Effector CD8-positive, alpha-beta T cell (primary cell): ENCODE results near the gene DUOX1.
"Not testable (repeated sequence)": the region's sequence is repeated elsewhere in the genome, so short reads cannot be mapped to it uniquely, and the experiment has no call there.

Source experiments
- DNase-seq: peaks from one replicate; lab custom pipeline; 2025; lab: John Stamatoyannopoulos, UW
- total RNA-seq, 4 experiments: gene quantifications; one replicate each; lab custom pipeline; 2026; lab: John Stamatoyannopoulos, UW

Gene DUOX1
- 0 to 0.35 (median 0.24) reads per million in 4 experiments for total RNA-seq

DNA sequence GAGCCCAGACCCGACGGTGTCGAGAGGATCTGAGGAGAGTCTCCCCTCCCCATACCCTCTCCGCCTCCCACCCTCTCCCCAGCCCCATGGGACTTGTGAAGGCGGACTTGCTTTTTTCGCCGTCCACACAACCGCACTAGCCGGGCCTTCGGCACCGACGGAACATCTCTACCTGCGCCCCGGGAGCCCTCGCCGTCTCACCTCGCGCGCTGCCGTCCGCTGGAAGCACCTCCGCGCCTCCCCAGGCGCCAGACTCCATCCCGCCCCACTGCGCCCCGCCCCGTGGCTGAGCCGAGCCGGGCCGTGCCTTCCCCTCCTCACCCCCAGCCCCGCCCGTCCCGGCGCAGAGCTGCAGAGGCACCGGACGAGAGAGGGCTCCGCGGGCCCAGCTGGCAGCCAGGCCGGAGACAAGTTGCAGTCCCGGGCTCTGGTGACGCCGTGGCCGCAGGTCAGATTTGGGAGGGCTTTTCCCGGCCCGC, at the start of gene DUOX1, which contains the start of gene DUOXA1:
DUOX1 (plus strand) TSS at position 344 of the 479 bp plus-strand sequence. CDS start 1,973 bp downstream, outside the sequence.
DUOXA1 (minus strand) TSS at position 229 of the 479 bp plus-strand sequence. CDS start 6,865 bp downstream, outside the sequence.
- no peak for DNase-seq

DNA sequence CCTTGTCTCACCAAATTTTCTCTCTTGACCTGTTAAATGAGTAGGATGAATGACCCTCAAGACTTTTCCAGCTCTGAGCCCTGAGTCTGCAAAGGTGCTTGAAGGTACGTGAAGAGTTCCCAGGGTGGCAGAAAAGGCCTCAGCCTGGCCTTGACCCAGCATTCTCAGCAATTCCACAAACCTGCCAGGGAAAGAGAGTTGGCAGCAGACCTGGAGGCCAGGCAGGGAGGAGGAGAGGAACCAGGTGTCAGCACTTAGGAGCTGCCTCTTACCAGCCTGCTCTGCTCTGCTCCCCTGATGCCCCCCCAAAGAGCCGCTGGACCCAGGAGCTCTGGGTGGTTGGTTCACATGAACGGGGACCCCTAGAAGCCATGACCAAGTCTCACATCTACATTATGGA, 49.2 kb upstream of the DUOX1 start:
- not testable (repeated sequence) for DNase-seq

DNA sequence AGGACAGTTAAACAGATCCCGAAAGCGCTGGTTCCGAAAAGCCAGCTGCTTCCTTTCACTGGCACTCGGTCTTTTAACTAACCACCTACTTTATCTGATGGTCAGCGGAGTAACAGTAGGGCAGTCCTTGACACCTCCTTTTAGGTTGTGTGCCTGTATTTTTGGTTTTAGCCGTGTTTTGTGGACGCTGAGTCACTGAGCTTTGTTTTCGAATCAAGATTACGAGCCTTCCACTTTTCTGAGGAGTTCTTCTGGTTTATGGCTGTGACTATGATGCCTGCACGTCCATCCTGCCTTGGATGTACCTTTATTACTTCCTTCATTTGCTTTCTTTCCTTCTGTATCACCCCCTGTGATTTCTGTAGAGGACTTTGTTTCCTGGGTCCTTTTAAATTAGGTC, 47.4 kb upstream of the DUOX1 start:
- DNase-seq, result not testable (repeated sequence)

DNA sequence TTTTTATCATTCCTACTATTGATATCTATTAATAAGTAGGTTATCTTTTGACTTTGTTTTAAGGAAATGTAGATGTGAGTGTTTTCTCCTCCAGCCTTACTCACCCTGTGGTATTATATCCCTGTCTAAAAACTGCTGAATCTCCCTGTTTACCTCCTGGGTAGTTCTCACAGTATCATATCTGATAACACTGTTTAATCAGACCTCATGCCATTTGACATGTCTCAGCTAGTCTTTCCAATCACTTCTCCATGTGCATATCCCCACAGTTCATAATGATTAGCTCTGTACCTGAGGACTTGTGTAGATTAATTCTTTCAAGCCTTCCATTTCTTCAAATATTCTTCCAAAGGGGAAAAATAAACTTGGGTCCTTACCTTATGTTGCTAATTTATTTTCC, 46.6 kb upstream of the DUOX1 start:
- DNase-seq, result no peak

DNA sequence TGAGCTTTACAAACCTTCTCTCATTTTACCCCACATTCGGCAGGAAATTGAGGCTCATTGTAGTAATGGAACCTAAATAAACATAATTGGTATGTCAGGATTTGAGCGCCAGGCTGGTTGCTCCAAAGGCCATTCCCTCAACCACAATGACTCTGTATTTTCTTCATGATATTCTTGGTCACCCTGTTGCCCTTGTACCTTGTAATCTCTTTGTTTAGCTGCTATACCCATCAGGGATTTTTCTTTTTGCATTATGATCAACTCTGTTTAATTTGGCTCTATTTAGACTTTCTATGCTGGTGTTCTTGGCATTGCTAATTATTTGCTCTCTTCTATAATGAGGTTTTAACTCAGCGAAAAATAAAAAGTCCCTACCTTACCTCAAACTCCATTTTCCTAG, 45.6 kb upstream of the DUOX1 start:
- DNase-seq, result no peak

DNA sequence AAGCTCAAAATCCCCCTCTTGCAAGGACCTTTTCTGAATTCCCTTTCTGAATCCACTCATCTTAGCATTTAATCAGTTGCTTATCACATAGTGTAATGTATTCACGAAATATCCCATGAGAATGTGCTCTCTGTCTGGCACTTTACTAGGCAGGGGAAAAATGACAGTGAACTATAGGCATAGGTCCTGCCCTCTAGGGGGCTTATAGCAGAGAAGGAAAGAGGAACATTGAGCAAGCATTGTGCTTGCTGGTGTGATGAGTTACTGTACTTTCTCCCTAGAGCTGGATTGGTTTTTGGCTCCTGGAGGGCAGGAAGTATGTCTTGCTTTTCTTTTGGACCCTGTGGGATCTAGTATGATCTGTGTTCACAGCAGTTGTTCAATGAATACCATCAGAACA, 42.3 kb upstream of the DUOX1 start:
- DNase-seq, result no peak

DNA sequence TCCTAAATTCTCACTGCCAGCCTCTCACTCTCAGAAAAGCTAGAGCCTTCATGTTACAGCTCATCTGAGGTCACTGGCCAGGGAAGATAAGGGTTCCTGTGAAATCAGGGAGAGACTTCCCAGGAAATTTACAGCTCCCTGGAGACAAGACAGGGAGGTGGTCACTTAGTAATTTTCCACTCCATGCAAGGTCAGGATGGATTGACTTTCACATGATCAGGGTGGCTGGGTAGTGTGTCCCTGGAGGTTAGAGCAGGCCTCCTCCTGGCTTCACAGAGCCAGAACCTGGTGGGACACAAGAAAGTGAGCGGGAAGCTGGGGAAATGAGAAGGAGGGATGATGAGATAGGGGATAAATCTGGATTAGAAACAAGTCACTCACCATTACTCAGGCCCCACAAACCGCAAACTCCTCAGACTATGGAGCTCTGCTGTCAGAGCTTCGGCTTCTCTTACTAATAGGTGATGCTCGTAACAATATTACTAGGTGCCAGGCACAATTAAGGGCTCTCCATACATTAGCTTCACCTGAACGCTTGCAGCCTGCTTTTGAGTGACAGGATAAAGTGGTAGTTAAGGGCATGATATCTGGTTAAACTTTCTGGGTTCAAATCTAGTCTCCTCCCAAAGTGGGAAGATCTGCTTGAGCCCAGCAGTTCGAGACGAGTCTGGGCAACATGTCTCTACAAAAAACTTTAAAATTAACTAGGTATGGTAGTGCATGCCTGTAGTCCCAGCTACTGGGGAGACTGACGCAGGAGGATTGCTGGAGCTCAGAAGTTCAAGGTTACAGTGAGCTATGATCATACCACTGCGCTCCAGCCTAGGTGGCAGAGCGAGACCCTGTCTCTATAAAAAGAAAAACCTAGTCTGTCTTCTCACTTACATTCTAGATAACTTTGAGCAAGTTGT, 40.7 kb upstream of the DUOX1 start:
- DNase-seq, result no peak

DNA sequence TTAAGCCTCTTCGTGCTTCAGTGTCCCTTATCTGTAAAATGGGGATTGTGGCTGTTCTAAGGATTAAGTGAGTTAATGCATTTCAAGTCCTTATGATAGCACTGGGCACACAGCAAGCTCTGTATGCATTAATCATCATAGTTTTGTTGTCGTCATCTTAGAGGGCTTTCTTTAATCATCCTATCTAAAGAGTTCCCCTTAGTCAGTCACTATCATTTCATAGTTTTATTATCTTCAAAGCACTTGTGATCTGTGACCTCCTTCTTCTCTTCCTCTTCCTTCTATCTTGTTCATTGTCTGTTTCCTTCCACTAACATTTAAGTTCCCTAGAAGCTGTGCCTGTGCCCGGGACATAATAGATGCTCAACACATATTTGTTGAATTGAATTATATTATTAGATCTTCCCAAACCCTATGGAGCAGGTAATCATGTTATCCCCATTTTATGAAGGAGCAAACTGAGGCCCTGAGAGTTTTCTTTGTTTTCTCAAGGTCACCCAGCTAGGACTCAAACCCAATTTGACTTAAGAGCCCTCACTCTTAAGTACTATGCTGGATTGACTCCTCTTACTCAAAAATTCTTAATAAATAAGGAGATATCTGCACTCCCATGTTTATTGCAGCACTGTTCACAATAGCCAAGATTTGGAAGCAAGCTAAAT, 40.0 kb upstream of the DUOX1 start:
- DNase-seq, result no peak

DNA sequence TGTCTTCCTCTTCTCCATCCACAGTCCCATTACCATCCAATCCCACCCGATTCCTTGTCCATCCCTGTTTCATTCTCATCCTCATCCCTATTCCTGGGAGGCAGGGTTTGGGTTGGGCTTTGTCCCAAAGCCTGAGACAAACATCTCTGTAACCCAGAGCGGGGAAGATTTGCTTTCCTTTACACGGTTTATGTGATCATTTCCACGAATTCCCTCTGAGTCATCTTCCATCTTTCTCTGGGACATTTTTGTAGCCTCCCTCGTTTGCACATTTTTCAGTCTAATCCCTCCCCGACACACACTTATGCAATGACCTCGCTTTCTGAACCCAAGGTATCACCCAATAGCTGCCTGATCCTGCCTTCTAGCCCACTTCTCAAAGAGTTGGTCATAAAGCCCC, 38.6 kb upstream of the DUOX1 start:
- DNase-seq, result no peak

DNA sequence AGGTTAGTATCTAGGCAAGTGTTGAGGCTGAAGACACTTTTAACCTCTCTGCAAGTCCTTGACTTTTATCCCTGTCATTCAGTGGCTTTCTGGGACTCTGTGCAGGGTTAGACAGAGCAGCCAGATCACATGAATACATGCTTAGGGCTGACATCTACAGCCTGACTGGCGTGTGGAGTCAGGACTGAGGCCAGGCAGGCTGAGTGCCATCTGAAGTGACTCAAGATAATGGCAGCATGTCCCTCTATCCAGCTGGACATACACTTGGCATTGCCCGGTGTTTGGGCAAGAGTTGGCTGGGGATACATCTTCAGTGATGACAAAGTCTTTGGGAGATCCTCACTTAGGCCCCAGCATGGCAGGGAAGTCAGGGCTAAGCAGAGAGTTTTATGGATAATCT, 38.2 kb upstream of the DUOX1 start:
- no peak for DNase-seq

DNA sequence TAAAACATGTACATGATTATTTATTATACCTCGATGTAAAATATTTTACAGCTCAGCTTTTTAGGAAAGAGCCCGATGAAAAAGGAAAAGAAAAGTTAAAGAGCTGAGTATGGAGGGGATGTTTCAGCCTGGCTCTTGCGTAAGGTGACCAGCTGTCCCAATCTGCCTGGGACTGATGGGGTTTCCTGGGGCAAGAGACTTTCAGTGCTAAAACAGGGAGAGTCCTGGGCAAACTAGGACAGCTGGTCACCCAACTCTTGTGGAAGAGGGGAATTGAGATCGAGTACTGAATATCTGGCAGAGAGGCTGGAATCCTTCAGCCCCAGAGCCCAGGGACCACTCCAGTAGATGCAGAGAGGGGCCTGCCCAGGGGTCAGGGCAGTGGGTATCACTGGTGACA, 36.8 kb upstream of the DUOX1 start:
- DNase-seq, result no peak

DNA sequence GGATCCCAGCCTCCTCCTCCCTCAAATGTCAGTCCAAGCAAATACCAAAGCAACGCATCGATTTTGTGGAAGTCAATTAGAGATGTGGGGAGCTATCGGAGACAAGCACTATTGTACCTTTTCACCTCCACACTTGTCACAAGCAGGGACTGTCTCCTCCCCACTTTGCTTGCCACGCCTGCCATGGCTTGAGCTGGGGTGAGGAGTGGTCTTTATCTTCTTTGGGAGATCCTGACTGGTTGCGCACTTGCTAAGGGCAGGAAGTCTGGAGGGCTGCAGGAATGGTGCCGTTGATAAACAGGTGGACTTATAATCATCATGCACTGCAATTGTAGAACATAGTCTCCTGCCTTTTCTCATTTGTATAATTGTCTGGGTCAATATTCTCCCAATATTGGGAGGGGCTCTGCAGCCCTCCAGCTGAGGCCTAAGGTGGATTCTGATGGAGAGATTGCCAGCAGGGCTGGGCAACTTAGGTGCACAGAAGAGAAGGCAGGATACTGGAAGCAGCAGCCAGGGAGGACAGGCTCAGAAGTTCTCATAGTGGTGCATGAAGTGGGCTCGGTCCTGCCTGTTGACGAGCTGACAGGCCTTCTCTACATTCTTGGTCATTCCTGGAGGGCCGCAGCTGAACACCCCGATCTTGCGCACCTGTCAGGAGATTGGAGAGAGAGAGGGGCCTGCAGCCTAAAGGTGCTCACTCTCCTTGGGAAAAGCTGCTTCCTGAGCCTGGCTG, 36.0 kb upstream of the DUOX1 start:
- no peak for DNase-seq

DNA sequence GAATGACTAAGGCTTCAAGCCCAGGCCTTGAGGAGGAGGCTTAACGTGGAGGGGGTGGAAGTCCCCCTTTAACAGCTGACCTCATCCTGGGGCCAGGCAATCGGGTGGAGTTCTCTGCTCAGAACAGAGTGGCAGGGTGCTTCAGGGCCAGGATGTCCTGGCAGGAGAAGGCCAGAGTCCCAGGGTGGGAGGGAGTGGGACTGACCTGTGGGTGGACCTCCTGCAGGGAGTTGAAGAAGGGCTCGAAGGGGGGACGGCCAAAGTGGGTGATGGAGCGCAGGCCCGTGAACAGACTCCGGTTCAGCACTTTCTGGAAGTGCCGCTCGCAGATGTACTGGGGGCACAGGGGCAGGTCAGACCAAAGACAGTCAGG, 35.5 kb upstream of the DUOX1 start:
- DNase-seq, result no peak

DNA sequence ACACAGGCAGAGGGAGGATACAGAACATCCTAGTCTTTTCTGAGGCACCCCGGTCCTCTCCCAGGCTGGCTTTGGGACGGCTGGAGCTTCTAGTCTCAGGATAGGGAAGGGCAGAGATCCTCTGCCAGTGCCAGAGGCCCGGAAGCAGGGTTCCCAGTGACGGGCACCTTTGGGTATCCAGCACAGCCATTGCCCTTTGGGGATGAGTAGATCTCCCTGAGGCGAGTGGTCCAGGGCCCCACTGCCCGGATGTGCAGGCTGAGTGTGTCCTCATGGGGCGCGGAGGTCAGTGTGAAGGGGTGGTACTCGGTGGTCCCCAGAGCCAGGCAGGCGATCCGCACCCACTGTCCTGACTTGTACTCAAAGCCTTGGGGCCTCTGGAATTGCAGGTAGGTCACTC, 34.1 kb upstream of the DUOX1 start:
- no peak for DNase-seq

DNA sequence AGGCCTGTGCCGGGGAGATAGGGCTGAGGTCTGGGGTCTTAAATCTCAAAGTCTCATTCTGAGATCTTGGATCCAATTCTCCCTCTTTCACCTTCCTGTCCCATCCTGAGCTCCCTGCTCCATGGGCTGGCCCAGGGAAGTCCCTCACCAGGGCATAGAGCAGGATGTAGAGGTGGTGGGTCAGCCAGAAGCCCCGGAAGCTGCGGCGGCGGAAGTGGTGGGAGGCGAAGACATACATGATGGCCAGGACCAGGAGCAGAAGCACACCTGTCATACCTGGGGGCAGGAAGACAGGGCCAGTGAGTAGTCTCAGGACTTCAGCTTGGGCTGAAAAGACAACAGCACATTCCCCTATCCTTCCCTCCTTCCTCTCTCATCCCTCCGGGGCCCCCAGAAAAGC, 32.3 kb upstream of the DUOX1 start:
- DNase-seq, result no peak

DNA sequence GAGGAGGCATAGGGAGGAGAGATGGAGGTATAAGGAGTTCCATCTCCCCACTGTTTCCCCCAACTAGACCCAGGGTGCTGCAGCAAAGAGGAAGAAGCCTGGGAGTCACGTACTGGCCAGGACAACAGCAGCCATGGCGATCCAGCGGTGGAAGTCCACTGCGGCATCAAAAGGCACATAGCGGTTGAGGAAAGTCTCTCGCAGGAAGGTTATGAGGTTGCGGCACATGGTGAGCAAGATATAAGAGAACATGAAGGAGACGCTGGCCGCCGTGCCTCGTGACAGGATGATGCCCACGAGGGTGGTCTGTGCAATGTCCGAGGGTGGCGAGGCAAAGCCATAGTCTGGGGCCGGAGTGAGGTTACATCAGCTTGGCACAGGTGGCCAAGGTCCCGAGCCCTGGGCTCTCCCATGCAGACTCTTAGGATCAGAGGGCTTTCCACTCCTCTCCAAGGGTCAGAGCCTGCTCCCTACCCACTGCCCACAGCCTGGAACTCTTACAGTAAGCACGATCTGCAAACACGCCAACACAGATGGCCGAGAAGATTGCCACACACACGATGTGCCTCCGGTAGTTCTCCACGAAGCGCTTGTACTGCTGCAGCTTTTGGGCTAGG, 30.1 kb upstream of the DUOX1 start:
- DNase-seq, result no peak

DNA sequence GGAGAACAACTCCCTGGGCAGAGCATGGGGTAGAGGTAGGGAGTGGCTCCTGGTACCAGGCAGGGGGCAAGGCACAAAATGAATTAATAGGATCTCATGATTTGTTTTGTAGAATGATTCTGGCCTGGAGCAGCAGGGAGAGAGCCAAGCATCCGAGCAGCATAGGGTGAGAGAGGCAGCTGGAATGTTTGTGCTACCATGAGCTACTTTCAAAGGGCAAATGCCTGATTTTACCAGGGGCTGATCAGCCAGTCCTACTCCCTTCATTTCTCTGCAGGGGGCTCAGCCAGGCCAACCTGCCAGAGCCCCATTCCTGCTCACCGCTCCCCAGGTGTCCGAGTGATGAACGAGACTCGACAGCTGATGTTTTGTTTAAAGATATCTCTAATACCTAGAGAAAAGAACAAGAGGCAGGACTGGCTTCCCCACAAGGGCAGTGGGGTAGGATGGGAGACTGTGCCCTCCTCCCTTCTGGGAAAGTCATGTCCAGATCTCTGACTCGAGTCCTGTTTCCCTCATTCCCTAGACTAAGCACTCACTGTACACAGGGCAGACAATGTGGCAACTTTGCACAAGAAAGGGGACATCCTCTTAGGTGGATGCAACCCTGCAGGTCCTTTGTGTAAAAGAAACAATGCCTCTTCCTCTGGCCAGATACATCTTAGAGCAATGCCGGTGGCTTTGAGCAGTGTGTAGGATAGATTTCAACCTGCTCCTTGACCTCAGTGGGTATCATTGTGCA, 28.7 kb upstream of the DUOX1 start:
- DNase-seq, result no peak

DNA sequence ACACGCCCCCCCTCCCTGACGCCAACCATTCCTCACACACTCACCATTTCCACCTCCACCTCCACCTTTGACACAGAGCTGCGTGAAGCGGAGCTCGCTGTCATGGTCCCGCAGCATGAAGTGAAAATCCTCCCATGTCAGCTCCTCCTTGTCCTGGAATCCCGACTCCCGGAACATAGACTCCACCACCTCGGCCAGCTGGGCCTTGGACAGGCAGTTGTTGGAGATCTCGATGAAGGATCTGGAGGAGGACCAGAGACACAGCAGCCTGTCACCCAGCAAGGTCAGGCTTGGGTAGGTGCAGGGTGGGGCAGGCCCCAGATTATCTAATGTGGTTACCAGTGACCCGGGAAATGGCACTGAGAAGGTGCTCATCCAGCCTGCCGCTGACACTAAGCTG, 28.0 kb upstream of the DUOX1 start:
- DNase-seq, result no peak

DNA sequence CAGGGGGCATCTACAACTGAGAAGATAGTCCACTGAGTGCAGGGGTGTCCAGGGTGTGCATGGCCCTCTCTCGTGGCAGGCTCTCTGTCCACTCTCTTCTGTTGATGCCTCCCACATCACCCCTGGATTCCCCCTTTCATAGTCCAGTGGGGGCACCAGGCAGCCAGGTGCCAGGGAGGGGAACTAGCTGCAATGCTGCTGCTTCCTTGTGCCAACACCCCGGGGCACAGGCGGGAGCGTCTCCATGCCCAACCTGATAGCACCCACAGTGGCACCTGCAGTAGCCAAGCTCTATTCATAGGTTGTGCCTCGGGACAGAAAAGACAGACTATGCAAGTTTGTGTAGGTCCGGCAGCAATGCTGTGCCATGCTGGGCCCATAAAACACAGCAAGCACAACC, 27.6 kb upstream of the DUOX1 start:
- no peak for DNase-seq

DNA sequence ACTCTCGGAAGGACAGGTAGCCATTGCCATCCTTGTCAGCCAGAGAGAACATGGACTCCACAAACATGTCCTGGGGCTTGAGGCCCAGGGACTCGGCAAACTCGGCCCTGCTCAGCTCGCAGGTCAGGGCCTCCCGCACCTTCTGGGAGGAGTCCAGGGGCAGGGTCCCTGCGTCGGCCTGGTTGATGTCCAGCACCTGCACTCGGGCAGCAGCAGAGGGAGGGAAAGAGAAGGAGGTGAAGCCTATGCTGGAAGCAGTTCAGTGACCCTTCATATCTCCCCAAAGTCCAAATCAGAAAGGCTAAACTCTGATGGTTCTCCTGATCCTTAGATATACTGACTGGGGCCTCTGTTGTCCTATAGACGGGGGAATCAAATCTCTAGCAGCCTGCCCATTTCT, 25.6 kb upstream of the DUOX1 start:
- not testable (repeated sequence) for DNase-seq

DNA sequence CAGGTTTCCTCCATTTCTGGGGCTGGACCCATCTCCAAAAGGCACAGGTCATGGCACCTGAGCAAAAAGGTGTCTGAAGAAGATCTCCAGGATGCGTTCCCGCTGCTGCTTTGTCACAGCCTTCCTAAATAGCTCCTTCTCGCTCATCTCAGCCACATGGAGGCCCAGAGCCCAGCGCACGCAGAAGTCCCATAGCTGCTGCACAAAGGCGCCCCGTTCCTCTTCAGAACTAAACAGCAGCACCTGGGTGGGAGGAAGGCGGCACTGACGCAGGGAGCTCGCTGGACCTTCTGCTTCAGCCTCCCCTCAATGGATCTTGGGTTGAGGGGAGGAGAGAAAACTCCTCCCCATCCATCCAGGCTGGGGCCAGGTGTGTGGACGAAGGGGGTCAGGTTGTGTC, 24.2 kb upstream of the DUOX1 start:
- DNase-seq, result no peak
